Mucosa of descending colon (tissue), 3 donors: ENCODE results near the gene OR4M1. TPM values are rescaled to one million over a fixed set of nuclear protein-coding genes. Genes with fewer than 3 reads are reported as not detected.
"Not testable (repeated sequence)": the region's sequence is repeated elsewhere in the genome, so short reads cannot be mapped to it uniquely, and the experiment has no call there.

Experiments used
- ATAC-seq: fragments of 200-7000 bp; cut with Tn5 transposase; one replicate; pipeline ENCODE4 v1.9.1; 2020; ENCODE audit warnings: mild to moderate bottlenecking, moderate library complexity
- DNase-seq, 3 donors: peaks; one replicate each; pipeline ENCODE4 v3.0.0-alpha.2; 2020
- H3K36me3 ChIP-seq: fragments of 200-600 bp; one replicate; pipeline ENCODE4 v1.8.0; 2021; ENCODE audit warnings: low read depth, mild to moderate bottlenecking
- H3K4me1 ChIP-seq: fragments of 200-600 bp; one replicate; pipeline ENCODE4 v1.8.0; 2021; ENCODE audit warnings: low read depth, mild to moderate bottlenecking
- H3K4me3 ChIP-seq: fragments of 200-600 bp; one replicate; pipeline ENCODE4 v1.8.0; 2021; ENCODE audit warnings: mild to moderate bottlenecking
- H3K9me3 ChIP-seq: fragments of 200-600 bp; one replicate; pipeline ENCODE4 v1.8.0; 2021; ENCODE audit warnings: mild to moderate bottlenecking
- intact Hi-C, 2 donors: fragments of 100-400 bp; cut with DNase I in 1 of 2; cut with micrococcal nuclease in 1 of 2; formaldehyde crosslinking; loops; one replicate each; pipeline versions ENCODE4 v1.11.0 to v1.11.1; 2022; cut with DNase I, micrococcal nuclease
- total RNA-seq, 3 donors: library from RNA; stranded (reverse); fragmentation: NEBNext Ultra II Directional in 2 of 3; extraction: Animal tissue kit (Norgen Biotek cat#: 25700) in 2 of 3; gene quantifications; one replicate each; pipeline versions ENCODE4 v1.2.1 to v1.2.4, GENCODE V29; 2021 to 2023
- TF ChIP-seq, protein P1 (sequence below): fragments of 200-600 bp; IDR thresholded peaks from one replicate; pipeline ENCODE4 v1.8.0; 2022; ENCODE audit warnings: antibody characterized with exemption, mild to moderate bottlenecking
- donor health status: DM: no; HTN: no; CAD: no; lungs with moderate emphysema.
- donor health status: DM: no; HTN: no; CAD: no.
- donor health status: DM: no; HTN: yes; CAD: no.

Gene OR4M1
- total RNA-seq, 3 donors from 2014 or later = not detected

GRCh38 chr14:19823765-19824164 lies 50.5 kb downstream of the OR4M1 start:
- Histone ChIP-seq H3K4me1 (no peaks in the 10 kb centered on the region), H3K9me3 (peaks cover 69% of the 10 kb centered on the region), H3K36me3 (no peaks in the 10 kb centered on the region), H3K4me3 (no peak overlapping the region)
- DNase-seq (no peak), ATAC-seq (no peak)
- intact Hi-C loops = no loop called here
- TF ChIP-seq, protein P1, sequence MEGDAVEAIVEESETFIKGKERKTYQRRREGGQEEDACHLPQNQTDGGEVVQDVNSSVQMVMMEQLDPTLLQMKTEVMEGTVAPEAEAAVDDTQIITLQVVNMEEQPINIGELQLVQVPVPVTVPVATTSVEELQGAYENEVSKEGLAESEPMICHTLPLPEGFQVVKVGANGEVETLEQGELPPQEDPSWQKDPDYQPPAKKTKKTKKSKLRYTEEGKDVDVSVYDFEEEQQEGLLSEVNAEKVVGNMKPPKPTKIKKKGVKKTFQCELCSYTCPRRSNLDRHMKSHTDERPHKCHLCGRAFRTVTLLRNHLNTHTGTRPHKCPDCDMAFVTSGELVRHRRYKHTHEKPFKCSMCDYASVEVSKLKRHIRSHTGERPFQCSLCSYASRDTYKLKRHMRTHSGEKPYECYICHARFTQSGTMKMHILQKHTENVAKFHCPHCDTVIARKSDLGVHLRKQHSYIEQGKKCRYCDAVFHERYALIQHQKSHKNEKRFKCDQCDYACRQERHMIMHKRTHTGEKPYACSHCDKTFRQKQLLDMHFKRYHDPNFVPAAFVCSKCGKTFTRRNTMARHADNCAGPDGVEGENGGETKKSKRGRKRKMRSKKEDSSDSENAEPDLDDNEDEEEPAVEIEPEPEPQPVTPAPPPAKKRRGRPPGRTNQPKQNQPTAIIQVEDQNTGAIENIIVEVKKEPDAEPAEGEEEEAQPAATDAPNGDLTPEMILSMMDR = no peak

DNA sequence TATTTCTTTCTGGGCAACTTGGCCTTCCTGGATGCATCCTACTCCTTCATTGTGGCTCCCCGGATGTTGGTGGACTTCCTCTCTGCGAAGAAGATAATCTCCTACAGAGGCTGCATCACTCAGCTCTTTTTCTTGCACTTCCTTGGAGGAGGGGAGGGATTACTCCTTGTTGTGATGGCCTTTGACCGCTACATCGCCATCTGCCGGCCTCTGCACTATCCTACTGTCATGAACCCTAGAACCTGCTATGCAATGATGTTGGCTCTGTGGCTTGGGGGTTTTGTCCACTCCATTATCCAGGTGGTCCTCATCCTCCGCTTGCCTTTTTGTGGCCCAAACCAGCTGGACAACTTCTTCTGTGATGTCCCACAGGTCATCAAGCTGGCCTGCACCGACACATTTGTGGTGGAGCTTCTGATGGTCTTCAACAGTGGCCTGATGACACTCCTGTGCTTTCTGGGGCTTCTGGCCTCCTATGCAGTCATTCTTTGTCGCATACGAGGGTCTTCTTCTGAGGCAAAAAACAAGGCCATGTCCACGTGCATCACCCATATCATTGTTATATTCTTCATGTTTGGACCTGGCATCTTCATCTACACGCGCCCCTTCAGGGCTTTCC lies 54.4 kb downstream of the OR4M1 start:
- intact Hi-C loops, H3K4me1 ChIP-seq, H3K36me3 ChIP-seq, ATAC-seq, H3K4me3 ChIP-seq, DNase-seq: not testable (repeated sequence)
- H3K9me3 ChIP-seq = peaks cover 53% of the 10 kb centered on the region

GRCh38 chr14:19828314-19828713 lies 55.0 kb downstream of the OR4M1 start:
- H3K9me3 ChIP-seq = peaks cover 51% of the 10 kb centered on the region
- ATAC-seq (no peak), DNase-seq (no peak)
- intact Hi-C loops = no loop called here
- H3K36me3 ChIP-seq = no peaks in the 10 kb centered on the region
- TF ChIP-seq, protein P1 = no peak
- no peaks in the 10 kb centered on the region for H3K4me1 ChIP-seq
- H3K4me3 ChIP-seq = no peak overlapping the region

Other genes with a start within 250 kb of the OR4M1 start
- not detected for gene OR11H2, start 59.6 kb upstream of the OR4M1 start, total RNA-seq
- gene OR4Q3, start 29.9 kb upstream of the OR4M1 start, total RNA-seq = not detected
- gene OR4N2, start 30.3 kb downstream of the OR4M1 start, total RNA-seq = not detected
- not detected for gene OR4K2, start 101.6 kb downstream of the OR4M1 start, total RNA-seq
- gene OR4K5, start 147.1 kb downstream of the OR4M1 start, total RNA-seq = not detected
- not detected for gene OR4K1, start 157.4 kb downstream of the OR4M1 start, total RNA-seq
- not detected for gene OR4K15, start 202.1 kb downstream of the OR4M1 start, total RNA-seq
- not detected for gene OR4Q2, start 228.7 kb downstream of the OR4M1 start, total RNA-seq
- not detected for gene OR4K14, start 245.8 kb downstream of the OR4M1 start, total RNA-seq